Measurements from ENCODE around the gene SLC17A9.

The SLC17A9 gene

GRCh38 chr20:62908971-62909791 lies 43.3 kb upstream of the SLC17A9 start:
- H3K4me3 ChIP-seq (ENCODE audit: control insufficient read depth, low read depth, low read length): no peak overlapping the region
- DNase-seq (ENCODE audit: low read depth): no peak
- TF ChIP-seq, protein P1, sequence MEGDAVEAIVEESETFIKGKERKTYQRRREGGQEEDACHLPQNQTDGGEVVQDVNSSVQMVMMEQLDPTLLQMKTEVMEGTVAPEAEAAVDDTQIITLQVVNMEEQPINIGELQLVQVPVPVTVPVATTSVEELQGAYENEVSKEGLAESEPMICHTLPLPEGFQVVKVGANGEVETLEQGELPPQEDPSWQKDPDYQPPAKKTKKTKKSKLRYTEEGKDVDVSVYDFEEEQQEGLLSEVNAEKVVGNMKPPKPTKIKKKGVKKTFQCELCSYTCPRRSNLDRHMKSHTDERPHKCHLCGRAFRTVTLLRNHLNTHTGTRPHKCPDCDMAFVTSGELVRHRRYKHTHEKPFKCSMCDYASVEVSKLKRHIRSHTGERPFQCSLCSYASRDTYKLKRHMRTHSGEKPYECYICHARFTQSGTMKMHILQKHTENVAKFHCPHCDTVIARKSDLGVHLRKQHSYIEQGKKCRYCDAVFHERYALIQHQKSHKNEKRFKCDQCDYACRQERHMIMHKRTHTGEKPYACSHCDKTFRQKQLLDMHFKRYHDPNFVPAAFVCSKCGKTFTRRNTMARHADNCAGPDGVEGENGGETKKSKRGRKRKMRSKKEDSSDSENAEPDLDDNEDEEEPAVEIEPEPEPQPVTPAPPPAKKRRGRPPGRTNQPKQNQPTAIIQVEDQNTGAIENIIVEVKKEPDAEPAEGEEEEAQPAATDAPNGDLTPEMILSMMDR (conservative IDR thresholded peaks at IDR 0.05; ENCODE audit: control insufficient read depth, insufficient read depth, low read depth, low read length): no peak

DNA sequence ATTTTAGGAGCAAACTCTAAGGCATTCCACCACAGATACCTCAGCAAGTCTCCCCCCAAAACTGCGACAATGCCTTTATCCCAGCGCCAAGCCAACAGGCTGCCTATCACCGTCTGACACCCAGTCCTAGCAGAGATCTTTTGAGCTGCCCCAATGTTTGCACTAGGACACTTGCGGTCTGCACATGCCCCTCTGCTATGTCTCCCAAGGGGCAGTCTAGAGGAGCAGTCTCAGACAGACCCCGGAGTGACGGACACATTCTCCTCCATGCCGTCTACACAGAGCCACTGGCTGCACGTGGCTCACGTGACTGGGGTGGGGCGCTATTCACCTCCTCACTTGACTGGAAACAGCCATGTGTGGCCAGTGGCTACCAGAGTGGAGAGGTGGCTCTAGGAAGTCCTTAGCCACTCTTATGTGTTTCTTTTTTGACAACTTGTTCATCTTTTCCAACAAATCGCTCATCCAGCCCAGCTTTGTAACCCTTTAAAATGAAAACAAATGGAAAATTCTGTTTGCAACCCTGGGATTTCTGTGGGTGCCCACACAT lies 42.2 kb upstream of the SLC17A9 start:
- H3K4me3 ChIP-seq (ENCODE audit: control insufficient read depth, low read depth, low read length): no peak overlapping the region
- TF ChIP-seq, protein P1 (conservative IDR thresholded peaks at IDR 0.05; ENCODE audit: control insufficient read depth, insufficient read depth, low read depth, low read length): no peak
- no peak for DNase-seq (ENCODE audit: low read depth)

- H3K4me3 ChIP-seq (ENCODE audit: control insufficient read depth, low read depth, low read length): no peak overlapping the region
- no peak for DNase-seq (ENCODE audit: low read depth)
- TF ChIP-seq, protein P1 (conservative IDR thresholded peaks at IDR 0.05; ENCODE audit: control insufficient read depth, insufficient read depth, low read depth, low read length): no peak
Measured at GRCh38 chr20:62910777-62911497, 41.6 kb upstream of the SLC17A9 start.

- H3K4me3 ChIP-seq (ENCODE audit: control insufficient read depth, low read depth, low read length): no peak overlapping the region
Measured at GRCh38 chr20:62911701-62912280, 40.7 kb upstream of the SLC17A9 start.

DNA sequence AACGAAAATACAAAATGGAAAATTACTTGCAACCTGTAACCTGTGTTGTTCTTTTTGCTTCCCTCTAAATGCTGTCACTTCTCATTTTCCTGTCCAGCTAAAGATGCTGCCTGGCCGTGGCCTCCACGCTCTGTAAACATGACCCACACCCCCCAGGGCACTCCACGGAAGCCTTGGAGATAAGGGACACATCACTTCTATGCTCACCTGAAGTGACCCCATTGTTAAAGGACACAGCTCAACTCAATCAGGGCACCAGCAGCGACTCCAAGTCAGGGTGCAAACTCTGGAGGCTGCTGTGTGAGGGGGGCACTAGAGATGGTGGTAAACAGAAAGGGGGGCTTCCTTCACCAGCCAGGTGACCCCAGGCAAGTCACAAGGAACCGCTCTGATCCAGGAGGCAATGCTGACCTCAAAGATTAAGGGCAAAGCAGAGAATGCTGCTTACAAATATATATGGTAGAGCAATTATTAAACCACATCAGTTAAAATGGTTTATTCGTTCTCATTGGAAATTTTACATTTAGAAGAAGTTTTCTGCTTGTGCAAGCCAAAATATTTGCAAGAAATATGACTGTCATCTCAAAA lies 39.4 kb upstream of the SLC17A9 start:
- no peak for DNase-seq (ENCODE audit: low read depth)
- TF ChIP-seq, protein P1 (conservative IDR thresholded peaks at IDR 0.05; ENCODE audit: control insufficient read depth, insufficient read depth, low read depth, low read length): no peak
- no peak overlapping the region for H3K4me3 ChIP-seq (ENCODE audit: control insufficient read depth, low read depth, low read length)

More at GRCh38 chr20:62911701-62912280, 40.7 kb upstream of the SLC17A9 start:
- TF ChIP-seq, protein P1 (conservative IDR thresholded peaks at IDR 0.05; ENCODE audit: control insufficient read depth, insufficient read depth, low read depth, low read length): no peak
- DNase-seq (ENCODE audit: low read depth): no peak

GRCh38 chr20:62914436-62914835 lies 38.1 kb upstream of the SLC17A9 start:
- TF ChIP-seq, protein P1 (conservative IDR thresholded peaks at IDR 0.05; ENCODE audit: control insufficient read depth, insufficient read depth, low read depth, low read length): no peak
- no peak overlapping the region for H3K4me3 ChIP-seq (ENCODE audit: control insufficient read depth, low read depth, low read length)
- no peak for DNase-seq (ENCODE audit: low read depth)

All from fibroblast of mammary gland (primary cell).